Pons (tissue), 1 donor: ENCODE measurements around the gene PARP6.
A peak's percentile ranks its signal among the peaks of the same experiment; 100 is the strongest.

Experiments used
- DNase-seq: peaks from one replicate; pipeline ENCODE4 v3.0.0-alpha.2; 2016; ENCODE audit warnings: low spot score

The PARP6 gene

DNA sequence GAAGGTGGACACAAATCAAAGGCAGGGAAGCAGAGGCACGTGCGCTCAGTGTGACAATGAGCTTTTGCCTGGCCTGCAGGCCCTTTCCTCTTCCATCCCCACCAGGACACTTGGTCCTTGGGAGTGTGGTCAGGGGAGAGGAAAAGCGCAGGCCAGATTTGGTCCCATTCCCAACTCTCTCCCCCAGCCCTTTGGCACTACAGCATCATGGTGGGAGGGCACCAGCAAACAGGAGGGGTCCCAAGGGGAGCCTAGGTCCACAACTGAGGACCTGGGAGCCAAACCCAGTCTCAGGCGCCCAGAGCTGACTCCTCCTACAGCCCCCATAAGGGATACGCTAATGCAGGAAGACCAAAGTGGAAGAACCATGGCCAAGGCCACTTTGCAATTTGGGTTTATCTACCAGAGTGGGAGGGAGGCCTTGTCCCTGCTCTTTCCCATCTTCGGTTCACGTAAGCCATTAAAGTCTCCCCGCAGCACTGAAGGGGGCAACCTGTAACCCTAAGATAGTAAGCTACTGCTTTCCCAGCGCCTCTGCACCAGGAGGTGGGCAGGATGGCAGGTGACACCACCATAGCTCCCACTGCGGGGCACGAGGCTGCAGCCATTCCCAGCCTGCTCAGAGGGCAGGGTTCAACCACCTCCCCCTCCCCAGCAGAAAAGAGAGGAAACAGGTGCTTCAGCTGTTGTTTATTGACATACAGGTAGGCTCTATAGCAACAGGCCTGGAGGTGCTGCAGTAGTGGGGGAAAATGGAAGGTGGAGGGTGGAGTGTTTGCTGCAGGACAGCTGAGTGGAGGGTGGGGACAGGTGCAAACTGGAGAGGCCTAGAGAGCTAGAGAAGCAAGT, 73.8 kb downstream of the PARP6 start:
- no peak for DNase-seq

- no peak for DNase-seq
These were observed 74.6 kb downstream of the PARP6 start, which contains the start of gene GRAMD2A for GRCh38 chr15:72197460-72198355. Gene GRAMD2A, minus strand, starts transcription at chr15:72197787.

DNA sequence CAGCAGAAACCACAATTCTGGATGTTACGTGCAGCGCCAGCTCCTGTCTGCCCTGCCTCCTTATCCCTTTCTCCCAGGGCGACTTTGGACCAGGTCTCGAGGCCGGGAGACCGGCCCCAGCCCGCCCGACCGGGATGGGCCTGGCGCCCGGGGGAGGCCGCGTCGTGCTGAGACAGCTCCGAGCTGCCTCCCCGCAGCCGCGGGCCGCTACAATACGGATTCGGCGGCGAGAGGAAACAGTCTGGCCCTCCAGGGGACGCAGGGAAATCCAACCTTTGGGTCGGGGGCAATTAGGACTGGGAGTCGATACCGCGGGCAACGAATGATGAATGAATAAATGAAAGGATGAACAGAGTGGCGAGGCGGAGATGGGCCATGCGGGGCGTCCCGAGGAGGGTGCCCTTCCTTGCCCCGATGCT, 75.3 kb downstream of the PARP6 start:
- no peak for DNase-seq

DNA sequence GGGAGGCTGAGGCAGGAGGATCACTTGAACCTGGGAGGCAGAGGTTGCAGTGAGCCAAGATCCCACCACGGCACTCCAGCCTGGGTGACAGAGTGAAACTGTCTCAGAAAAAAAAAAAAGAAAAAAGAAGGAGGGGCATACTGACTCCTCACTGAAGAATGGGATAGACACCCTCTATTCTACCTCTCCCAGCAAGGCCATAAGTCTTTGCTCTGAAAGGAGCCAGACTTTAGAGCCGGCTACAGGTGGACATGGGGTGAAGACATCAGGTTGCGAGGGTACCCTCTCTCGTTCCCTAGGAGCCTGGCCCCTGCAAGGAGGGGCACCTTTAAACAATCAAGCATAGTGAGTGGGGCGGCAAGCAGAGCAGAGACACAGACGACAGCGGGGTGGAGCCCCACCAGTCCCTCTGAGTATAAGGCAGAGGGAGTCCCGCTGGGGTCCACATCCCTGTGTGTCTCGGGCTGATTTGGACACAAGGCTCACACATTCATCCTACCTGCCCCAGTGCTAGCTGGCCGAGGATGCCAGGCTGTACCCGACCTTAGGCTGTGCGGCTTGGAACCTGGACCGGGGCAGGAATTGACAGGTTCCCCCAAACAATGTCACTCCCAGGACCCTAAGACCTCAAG, 75.8 kb downstream of the PARP6 start:
- no peak for DNase-seq

DNA sequence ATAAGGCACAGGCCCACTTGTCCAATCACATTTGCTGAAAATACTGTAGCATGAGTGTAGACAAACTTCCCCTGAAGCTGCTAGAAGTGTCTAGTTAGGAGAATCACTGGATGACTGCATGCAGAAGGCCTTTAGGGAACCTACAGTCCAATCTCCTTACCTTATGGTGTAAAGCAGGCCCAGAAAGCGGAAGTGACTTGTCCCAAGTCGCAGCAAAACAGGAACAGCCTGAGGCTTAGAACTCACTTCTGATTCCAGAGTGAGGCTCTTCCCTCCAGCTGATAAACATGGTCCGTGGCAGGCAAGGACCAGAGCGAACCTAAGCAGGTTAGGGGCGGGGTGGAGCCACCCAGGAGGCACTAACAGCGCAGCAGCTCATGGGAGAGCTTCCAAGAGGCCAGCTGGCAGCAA, 77.2 kb downstream of the PARP6 start:
- DNase-seq = peak; percentile 78

- no peak for DNase-seq
These were observed 78.4 kb downstream of the PARP6 start for GRCh38 chr15:72193836-72194396.

GRCh38 chr15:72192416-72192815, 79.9 kb downstream of the PARP6 start:
- no peak for DNase-seq
